SK-N-SH (cell line): Measurements from ENCODE around the gene CCDC9. TPM values are rescaled to one million over a fixed set of nuclear protein-coding genes. Genes with fewer than 3 reads are reported as not detected.

Source experiments
- CTCF ChIA-PET: fragments of 300-600, 350-600 bp; formaldehyde crosslinking; extraction: SDS; loops from one replicate; lab custom pipeline; 2021; lab: Yijun Ruan, JAX
- POLR2A ChIA-PET: fragments of 350-600 bp; sonication (Branson Sonifier 250); formaldehyde crosslinking; extraction: SDS; loops from one replicate; lab custom pipeline; 2020; ENCODE audit warnings: antibody characterized with exemption, inconsistent platforms; lab: Yijun Ruan, JAX
- DNase-seq: peaks from one replicate; pipeline ENCODE4 v3.0.0; 2012
- H2AFZ ChIP-seq: fragments of 200-600 bp; sonication (generic); 2 replicates; pipeline ENCODE4 v1.8.1; 2016; ENCODE audit warnings: antibody characterized with exemption, mild to moderate bottlenecking, low read depth
- H3F3A ChIP-seq: fragments of 200-600 bp; sonication (generic); replicated peaks from 2 replicates; pipeline ENCODE3; 2016; ENCODE audit warnings: antibody characterized with exemption, mild to moderate bottlenecking; ENCODE audit not compliant: insufficient read depth
- H3K27ac ChIP-seq, 2 experiments: fragments of 200-500 bp in 1 of 2; fragments of 200-600 bp in 1 of 2; sonication (Bioruptor generic) in 1 of 2; sonication (generic), shearing (Covaris generic) in 1 of 2; 2 replicates each; pipeline versions ENCODE4 v1.5.1 to v1.6.1; 2014 to 2016; ENCODE audit warnings: low read depth in 2 of 2, inconsistent platforms in 1 of 2, low read length in 1 of 2, mild to moderate bottlenecking in 1 of 2, mixed read lengths in 1 of 2
- H3K27me3 ChIP-seq: fragments of 200-600 bp; sonication (generic), shearing (Covaris generic); 2 replicates; pipeline ENCODE4 v1.6.1; 2016; ENCODE audit warnings: mixed run types; ENCODE audit not compliant: insufficient read depth
- H3K36me3 ChIP-seq, 2 experiments: fragments of 200-500 bp in 1 of 2; fragments of 200-600 bp in 1 of 2; sonication (Bioruptor generic) in 1 of 2; sonication (generic) in 1 of 2; replicated peaks in 1 of 2; 2 replicates each; pipeline versions ENCODE3 to v1.5.1; 2014 to 2016; ENCODE audit warnings: low read length in 1 of 2, mild to moderate bottlenecking in 1 of 2; ENCODE audit not compliant: insufficient read depth in 2 of 2, control insufficient read depth in 1 of 2
- H3K4me1 ChIP-seq, 2 experiments: fragments of 200-500 bp in 1 of 2; fragments of 200-600 bp in 1 of 2; sonication (Bioruptor generic) in 1 of 2; sonication (generic), shearing (Covaris generic) in 1 of 2; 2 replicates each; pipeline versions ENCODE4 v1.5.1 to v1.6.1; 2014 to 2016; ENCODE audit warnings: low read depth in 1 of 2, low read length in 1 of 2, mixed run types in 1 of 2; ENCODE audit not compliant: insufficient read depth in 2 of 2, control insufficient read depth in 1 of 2
- H3K4me2 ChIP-seq: fragments of 200-600 bp; sonication (generic), shearing (Covaris generic); 2 replicates; pipeline ENCODE4 v1.6.1; 2017; ENCODE audit warnings: mixed run types
- H3K4me3 ChIP-seq, 2 experiments: fragments of 200-500 bp in 1 of 2; fragments of 200-600 bp in 1 of 2; sonication (Bioruptor generic) in 1 of 2; sonication (generic), shearing (Covaris generic) in 1 of 2; 2 replicates each; pipeline versions ENCODE4 v1.5.1 to v1.8.1; 2014 to 2016; ENCODE audit warnings: low read depth in 2 of 2, inconsistent platforms in 1 of 2, low read length in 1 of 2, mild to moderate bottlenecking in 1 of 2, mixed read lengths in 1 of 2, moderate library complexity in 1 of 2
- H3K79me2 ChIP-seq: fragments of 200-600 bp; sonication (generic); 2 replicates; pipeline ENCODE4 v1.8.1; 2017; ENCODE audit warnings: mild to moderate bottlenecking; ENCODE audit not compliant: insufficient read depth
- H3K9ac ChIP-seq: fragments of 200-600 bp; sonication (generic); 2 replicates; pipeline ENCODE4 v1.6.1; 2017; ENCODE audit warnings: mixed run types
- H3K9me2 ChIP-seq: fragments of 200-600 bp; sonication (generic); 2 replicates; pipeline ENCODE4 v1.6.1; 2017; ENCODE audit warnings: mixed run types
- H3K9me3 ChIP-seq: fragments of 200-600 bp; sonication (generic); 2 replicates; pipeline ENCODE4 v1.6.1; 2017; ENCODE audit warnings: mixed run types, mild to moderate bottlenecking, moderate library complexity
- H4K20me1 ChIP-seq: fragments of 200-600 bp; sonication (generic); 2 replicates; pipeline ENCODE4 v1.6.1; 2017; ENCODE audit warnings: mild to moderate bottlenecking, mixed run types; ENCODE audit not compliant: insufficient read depth
- CHD2 ChIP-seq: fragments of 150-350 bp; IDR thresholded peaks from 2 replicates; pipeline ENCODE4 v1.6.1; 2018; ENCODE audit warnings: low read length; ENCODE audit not compliant: partially characterized antibody
- EP300 ChIP-seq, 2 experiments: IDR thresholded peaks; 2 replicates each; pipeline versions ENCODE4 v1.4.0 to v1.6.1; 2012; ENCODE audit warnings: borderline replicate concordance in 1 of 2, low read depth in 1 of 2, low read length in 1 of 2
- MEF2A ChIP-seq: IDR thresholded peaks from 2 replicates; pipeline ENCODE4 v1.4.0; 2012; ENCODE audit warnings: low read depth, borderline replicate concordance
- NFIC ChIP-seq: IDR thresholded peaks from 2 replicates; pipeline ENCODE4 v1.4.0; 2012; ENCODE audit warnings: borderline replicate concordance
- RAD21 ChIP-seq: IDR thresholded peaks from 2 replicates; pipeline ENCODE4 v1.6.1; 2012; ENCODE audit warnings: mild to moderate bottlenecking, low read length
- RXRA ChIP-seq: IDR thresholded peaks from 2 replicates; pipeline ENCODE4 v1.4.0; 2012; ENCODE audit warnings: low read depth, mild to moderate bottlenecking, borderline replicate concordance
- WGBS: methylation state at CpG from one replicate; pipeline ENCODE4 v1.1.6; 2017; ENCODE audit warnings: low lambda C conversion rate; 5-methylcytosine and 5-hydroxymethylcytosine counted together
- polyA plus RNA-seq, 3 experiments: library from polyadenylated mRNA; depleted of rRNA; stranded (reverse); fragments of >200 nt; gene quantifications; 2 replicates each; pipeline ENCODE4 v1.2.3, GENCODE V29; 2012
- TF ChIP-seq, protein P1 (sequence below): IDR thresholded peaks from 2 replicates; pipeline ENCODE4; 2012
- TF ChIP-seq, protein P2 (sequence below): IDR thresholded peaks from 2 replicates; pipeline ENCODE4 v1.4.0; 2012; ENCODE audit warnings: low read depth, borderline replicate concordance

Gene CCDC9
- polyA plus RNA-seq, 1 of the 3 experiments (the other 2 are of a cell fraction): 12.4 TPM

GRCh38 chr19:47236072-47236675, 20.2 kb upstream of the CCDC9 start:
- POLR2A ChIA-PET: no interaction called here
- H3K4me1 ChIP-seq: peaks cover 18 to 29% of the 10 kb centered on the region in 2 experiments
- CTCF ChIA-PET: interaction anchor here (2.0 kb wide), 1 partner anchor 25 kb away, joined by 9 read pairs; no protein-coding TSS in a partner anchor
- WGBS: 91% methylated on average over 12 of the region's 12 CpGs
- no peaks in the 10 kb centered on the region for H3K9me2 ChIP-seq
- H3K9ac ChIP-seq: no peak overlapping the region
- TF ChIP-seq CHD2 (no peak), RXRA (no peak), RAD21 (no peak), EP300 (IDR thresholded peaks at IDR 0.05; ENCODE audit: borderline replicate concordance in 1 of 2, low read depth in 1 of 2, low read length in 1 of 2) (no peak)
- TF ChIP-seq, protein P1, sequence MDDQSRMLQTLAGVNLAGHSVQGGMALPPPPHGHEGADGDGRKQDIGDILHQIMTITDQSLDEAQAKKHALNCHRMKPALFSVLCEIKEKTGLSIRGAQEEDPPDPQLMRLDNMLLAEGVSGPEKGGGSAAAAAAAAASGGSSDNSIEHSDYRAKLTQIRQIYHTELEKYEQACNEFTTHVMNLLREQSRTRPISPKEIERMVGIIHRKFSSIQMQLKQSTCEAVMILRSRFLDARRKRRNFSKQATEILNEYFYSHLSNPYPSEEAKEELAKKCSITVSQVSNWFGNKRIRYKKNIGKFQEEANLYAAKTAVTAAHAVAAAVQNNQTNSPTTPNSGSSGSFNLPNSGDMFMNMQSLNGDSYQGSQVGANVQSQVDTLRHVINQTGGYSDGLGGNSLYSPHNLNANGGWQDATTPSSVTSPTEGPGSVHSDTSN: no peak
- TF ChIP-seq, all 33 proteins: peak for 0
- no peak overlapping the region for H2AFZ ChIP-seq
- peaks cover 10% of the 10 kb centered on the region for H3K79me2 ChIP-seq
- H3K9me3 ChIP-seq: no peaks in the 10 kb centered on the region
- no peaks in the 10 kb centered on the region for H3K27me3 ChIP-seq
- no peak overlapping the region for H3K4me3 ChIP-seq
- H3K4me2 ChIP-seq: no peak overlapping the region
- no peak for DNase-seq
- no peaks in the 10 kb centered on the region for H4K20me1 ChIP-seq
- H3F3A ChIP-seq: peaks cover 33% of the 10 kb centered on the region
- no peaks in the 10 kb centered on the region for H3K36me3 ChIP-seq
- no peak overlapping the region for H3K27ac ChIP-seq

DNA sequence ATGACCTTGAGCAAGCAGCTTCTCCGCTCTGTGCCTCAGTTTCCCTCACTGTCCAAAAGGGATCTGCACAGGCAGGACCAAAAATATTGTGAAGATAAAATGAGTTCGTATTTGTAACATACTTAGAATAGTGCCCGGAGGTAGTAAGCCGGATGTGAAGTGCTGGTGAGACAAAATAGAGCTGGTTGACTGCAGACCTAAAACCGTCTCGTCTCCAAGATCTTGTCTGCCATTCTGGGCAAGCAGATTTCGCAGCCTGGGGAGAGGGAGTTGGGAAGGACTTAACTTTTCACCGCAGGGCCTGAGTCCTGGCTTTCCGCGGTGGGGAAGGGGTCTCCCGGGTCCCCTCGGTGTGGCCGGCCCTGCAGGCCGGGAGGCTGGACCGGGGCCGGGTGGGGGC, 17.2 kb upstream of the CCDC9 start:
- POLR2A ChIA-PET: interaction anchor here (0.6 to 1.6 kb wide), 6 partner anchors 11 to 608 kb away, joined by 3 to 8 read pairs (median 4); partner anchors contain the start of gene CCDC9
- peak overlapping the region; percentile 71; the same call in 1 of the 2 replicates for H2AFZ ChIP-seq
- peaks cover 35% of the 10 kb centered on the region for H3F3A ChIP-seq
- no peaks in the 10 kb centered on the region for H3K27me3 ChIP-seq
- peaks cover 12 to 40% of the 10 kb centered on the region in 2 experiments; a peak in 3 of 4 replicates for H3K4me1 ChIP-seq
- peak overlapping the region; percentile 67; the same call in 1 of the 2 replicates for H3K4me2 ChIP-seq
- peak overlapping the region; percentile 50 to 65 for H3K4me3 ChIP-seq
- WGBS: 33% methylated on average over 7 of the region's 16 CpGs
- no peak for TF ChIP-seq MEF2A
- TF ChIP-seq, protein P2, sequence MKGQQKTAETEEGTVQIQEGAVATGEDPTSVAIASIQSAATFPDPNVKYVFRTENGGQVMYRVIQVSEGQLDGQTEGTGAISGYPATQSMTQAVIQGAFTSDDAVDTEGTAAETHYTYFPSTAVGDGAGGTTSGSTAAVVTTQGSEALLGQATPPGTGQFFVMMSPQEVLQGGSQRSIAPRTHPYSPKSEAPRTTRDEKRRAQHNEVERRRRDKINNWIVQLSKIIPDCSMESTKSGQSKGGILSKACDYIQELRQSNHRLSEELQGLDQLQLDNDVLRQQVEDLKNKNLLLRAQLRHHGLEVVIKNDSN: no peak
- TF ChIP-seq NFIC: no peak
- TF ChIP-seq, all 33 proteins: peak for 0
- H3K79me2 ChIP-seq: no peaks in the 10 kb centered on the region
- H3K9me3 ChIP-seq: no peaks in the 10 kb centered on the region
- H3K36me3 ChIP-seq: no peaks in the 10 kb centered on the region
- DNase-seq: no peak
- H3K27ac ChIP-seq: peak overlapping the region; percentile 5 to 92; a peak in 3 of 4 replicates
- CTCF ChIA-PET: interaction anchor here (0.8 to 1.9 kb wide), 3 partner anchors 12 to 90 kb away, joined by 3 to 15 read pairs (median 3); no protein-coding TSS in a partner anchor
- peak overlapping the region; percentile 43; the same call in 1 of the 2 replicates for H3K9ac ChIP-seq
- no peaks in the 10 kb centered on the region for H3K9me2 ChIP-seq
- H4K20me1 ChIP-seq: no peaks in the 10 kb centered on the region
